ENCODE data around the gene AKAP6. TPM values are rescaled to one million over a fixed set of nuclear protein-coding genes. Genes with fewer than 3 reads are reported as not detected.

AKAP6 gene
- total and polyA plus RNA-seq, 8 donors: 3.7 to 7.2 (median 6.0) TPM

GRCh38 chr14:32377046-32377646 is 48.0 kb downstream of the AKAP6 start:
- Histone ChIP-seq H3K36me3 (no peaks in the 10 kb centered on the region), H3K27ac (no peak overlapping the region), H3K4me1 (no peaks in the 10 kb centered on the region), H3K4me3 (no peak overlapping the region), H3K9me3 (no peaks in the 10 kb centered on the region), H3K27me3 (no peaks in the 10 kb centered on the region)
- no peak for TF ChIP-seq CTCF (IDR thresholded peaks at IDR 0.05)
- intact Hi-C loops (cut with DNase I): no loop called here
- DNase-seq (no peak), ATAC-seq (no peak)

GRCh38 chr14:32378284-32378683 is 49.2 kb downstream of the AKAP6 start:
- Histone ChIP-seq H3K4me3 (no peak overlapping the region), H3K36me3 (no peaks in the 10 kb centered on the region), H3K27ac (no peak overlapping the region), H3K4me1 (no peaks in the 10 kb centered on the region), H3K27me3 (no peaks in the 10 kb centered on the region), H3K9me3 (no peaks in the 10 kb centered on the region)
- DNase-seq (no peak), ATAC-seq (no peak)
- no peak for TF ChIP-seq CTCF (IDR thresholded peaks at IDR 0.05)
- intact Hi-C loops (cut with DNase I): no loop called here

GRCh38 chr14:32379447-32379846 is 50.3 kb downstream of the AKAP6 start:
- no peak overlapping the region for H3K4me3 ChIP-seq
- ATAC-seq (no peak), DNase-seq (no peak)
- no peaks in the 10 kb centered on the region for H3K27me3 ChIP-seq
- no peaks in the 10 kb centered on the region for H3K4me1 ChIP-seq
- no peaks in the 10 kb centered on the region for H3K36me3 ChIP-seq
- intact Hi-C loops (cut with DNase I): no loop called here
- H3K9me3 ChIP-seq: no peaks in the 10 kb centered on the region
- H3K27ac ChIP-seq: no peak overlapping the region
- no peak for TF ChIP-seq CTCF (IDR thresholded peaks at IDR 0.05)

GRCh38 chr14:32381869-32382268 is 52.8 kb downstream of the AKAP6 start:
- H3K4me1 ChIP-seq: no peaks in the 10 kb centered on the region
- no peak for DNase-seq
- no peaks in the 10 kb centered on the region for H3K27me3 ChIP-seq
- ATAC-seq: no peak
- H3K4me3 ChIP-seq: no peak overlapping the region
- H3K36me3 ChIP-seq: no peaks in the 10 kb centered on the region
- no peaks in the 10 kb centered on the region for H3K9me3 ChIP-seq
- no peak for TF ChIP-seq CTCF (IDR thresholded peaks at IDR 0.05)
- H3K27ac ChIP-seq: no peak overlapping the region
- intact Hi-C loops (cut with DNase I): no loop called here

GRCh38 chr14:32382704-32383103 is 53.6 kb downstream of the AKAP6 start:
- intact Hi-C loops (cut with DNase I): no loop called here
- TF ChIP-seq CTCF (IDR thresholded peaks at IDR 0.05): no peak
- Histone ChIP-seq H3K36me3 (no peaks in the 10 kb centered on the region), H3K27me3 (no peaks in the 10 kb centered on the region), H3K4me3 (no peak overlapping the region), H3K4me1 (no peaks in the 10 kb centered on the region), H3K27ac (no peak overlapping the region), H3K9me3 (no peaks in the 10 kb centered on the region)
- DNase-seq: no peak
- ATAC-seq: no peak
